Thyroid gland (tissue), 4 donors: Measurements from ENCODE around the gene DDHD1.
"Not testable (repeated sequence)": the region's sequence is repeated elsewhere in the genome, so short reads cannot be mapped to it uniquely, and the experiment has no call there.

Experiments
- POLR2A ChIP-seq, 2 donors: fragments of 450-650 bp; IDR thresholded peaks; one replicate each; pipeline ENCODE4 v1.6.1; 2017; ENCODE audit warnings: antibody characterized with exemption in 2 of 2, mild to moderate bottlenecking in 2 of 2, moderate library complexity in 1 of 2
- TF ChIP-seq, protein P1 (sequence below), 6 experiments: fragments of 200-600 bp in 3 of 6; fragments of 450-650 bp in 3 of 6; sonication (generic) in 3 of 6; IDR thresholded peaks; one replicate each; pipeline ENCODE4 v1.5.1; 2016 to 2019; ENCODE audit warnings: antibody characterized with exemption in 6 of 6, mild to moderate bottlenecking in 2 of 6, inconsistent platforms in 1 of 6, moderate library complexity in 1 of 6

DNA sequence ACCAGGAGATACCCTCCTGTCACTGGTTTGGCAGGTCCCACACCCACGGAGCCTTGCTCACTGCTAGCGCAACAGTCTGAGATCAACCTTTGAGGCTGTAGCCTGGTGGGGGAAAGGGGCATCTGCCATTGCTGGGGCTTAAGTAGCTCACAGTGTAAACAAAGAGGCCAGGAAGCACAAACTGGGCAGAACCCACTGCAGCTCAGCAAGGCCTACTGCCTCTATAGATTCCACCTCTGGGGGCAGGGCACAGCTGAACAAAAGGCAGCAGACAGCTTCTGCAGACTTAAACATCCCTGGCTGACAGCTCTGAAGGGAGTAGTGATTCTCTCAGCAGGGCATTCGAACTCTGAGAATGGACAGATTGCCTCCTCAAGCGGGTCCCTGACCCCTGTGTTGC is 35.6 kb downstream of the DDHD1 start:
- TF ChIP-seq, protein P1, sequence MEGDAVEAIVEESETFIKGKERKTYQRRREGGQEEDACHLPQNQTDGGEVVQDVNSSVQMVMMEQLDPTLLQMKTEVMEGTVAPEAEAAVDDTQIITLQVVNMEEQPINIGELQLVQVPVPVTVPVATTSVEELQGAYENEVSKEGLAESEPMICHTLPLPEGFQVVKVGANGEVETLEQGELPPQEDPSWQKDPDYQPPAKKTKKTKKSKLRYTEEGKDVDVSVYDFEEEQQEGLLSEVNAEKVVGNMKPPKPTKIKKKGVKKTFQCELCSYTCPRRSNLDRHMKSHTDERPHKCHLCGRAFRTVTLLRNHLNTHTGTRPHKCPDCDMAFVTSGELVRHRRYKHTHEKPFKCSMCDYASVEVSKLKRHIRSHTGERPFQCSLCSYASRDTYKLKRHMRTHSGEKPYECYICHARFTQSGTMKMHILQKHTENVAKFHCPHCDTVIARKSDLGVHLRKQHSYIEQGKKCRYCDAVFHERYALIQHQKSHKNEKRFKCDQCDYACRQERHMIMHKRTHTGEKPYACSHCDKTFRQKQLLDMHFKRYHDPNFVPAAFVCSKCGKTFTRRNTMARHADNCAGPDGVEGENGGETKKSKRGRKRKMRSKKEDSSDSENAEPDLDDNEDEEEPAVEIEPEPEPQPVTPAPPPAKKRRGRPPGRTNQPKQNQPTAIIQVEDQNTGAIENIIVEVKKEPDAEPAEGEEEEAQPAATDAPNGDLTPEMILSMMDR (IDR thresholded peaks at IDR 0.05): not testable (repeated sequence)
- not testable (repeated sequence) for TF ChIP-seq POLR2A (IDR thresholded peaks at IDR 0.05)
